GM21381 (cell line): ENCODE results near the gene VAC14.

ENCODE experiments used
- ATAC-seq: cut with Tn5 transposase; IDR thresholded peaks from one replicate; pipeline ENCODE4 v1.9.1; 2021; ENCODE audit warnings: mild to moderate bottlenecking, moderate library complexity; ENCODE audit not compliant: unreplicated experiment

VAC14 gene

GRCh38 chr16:70786020-70786755 is 14.8 kb downstream of the VAC14 start:
- no peak for ATAC-seq

- no peak for ATAC-seq
Observed at GRCh38 chr16:70784692-70785555, 16.0 kb downstream of the VAC14 start.

GRCh38 chr16:70782237-70782636 is 18.7 kb downstream of the VAC14 start:
- ATAC-seq: no peak

GRCh38 chr16:70781800-70782199 is 19.2 kb downstream of the VAC14 start:
- ATAC-seq: no peak

GRCh38 chr16:70780546-70780945 is 20.4 kb downstream of the VAC14 start:
- no peak for ATAC-seq

- no peak for ATAC-seq
Observed at GRCh38 chr16:70779361-70779760, 21.6 kb downstream of the VAC14 start.

GRCh38 chr16:70778901-70779309 is 22.1 kb downstream of the VAC14 start:
- no peak for ATAC-seq

GRCh38 chr16:70777973-70778406 is 23.0 kb downstream of the VAC14 start:
- no peak for ATAC-seq

GRCh38 chr16:70777496-70777895 is 23.5 kb downstream of the VAC14 start:
- no peak for ATAC-seq

- no peak for ATAC-seq
Observed at GRCh38 chr16:70775399-70775798, 25.6 kb downstream of the VAC14 start.

- ATAC-seq: no peak
Observed at GRCh38 chr16:70774261-70774660, 26.7 kb downstream of the VAC14 start.

GRCh38 chr16:70772493-70772892 is 28.5 kb downstream of the VAC14 start:
- no peak for ATAC-seq

GRCh38 chr16:70770626-70771552 is 30.1 kb downstream of the VAC14 start:
- no peak for ATAC-seq

GRCh38 chr16:70770291-70770625 is 30.7 kb downstream of the VAC14 start:
- ATAC-seq: no peak

GRCh38 chr16:70769761-70770160 is 31.2 kb downstream of the VAC14 start:
- ATAC-seq: no peak

- no peak for ATAC-seq
Observed at GRCh38 chr16:70769131-70769530, 31.8 kb downstream of the VAC14 start.

GRCh38 chr16:70768203-70768580 is 32.8 kb downstream of the VAC14 start:
- no peak for ATAC-seq

- no peak for ATAC-seq
Observed at GRCh38 chr16:70767377-70768202, 33.4 kb downstream of the VAC14 start.

GRCh38 chr16:70766658-70767057 is 34.3 kb downstream of the VAC14 start:
- ATAC-seq: no peak

GRCh38 chr16:70766176-70766575 is 34.8 kb downstream of the VAC14 start:
- ATAC-seq: no peak
